Smooth muscle cell (in vitro differentiated cells): Measurements from ENCODE around the gene IFNA14. TPM values are rescaled to one million over a fixed set of nuclear protein-coding genes. Genes with fewer than 3 reads are reported as not detected.

ENCODE experiments used
- DNase-seq: peaks from one replicate; lab custom pipeline; 2025; ENCODE audit not compliant: unreplicated experiment; lab: John Stamatoyannopoulos, UW
- H2AFZ ChIP-seq: fragments of 200-600 bp; sonication (generic); 2 replicates; pipeline ENCODE4 v1.6.0; 2016; ENCODE audit warnings: antibody characterized with exemption, low read depth, mild to moderate bottlenecking
- H3F3A ChIP-seq: fragments of 200-600 bp; sonication (generic); 2 replicates; pipeline ENCODE4 v1.6.0; 2017; ENCODE audit warnings: antibody characterized with exemption, low read depth
- H3K27ac ChIP-seq: fragments of 200-600 bp; sonication (generic); 2 replicates; pipeline ENCODE4 v1.5.1; 2016; ENCODE audit warnings: low read depth, mild to moderate bottlenecking
- H3K27me3 ChIP-seq: fragments of 200-600 bp; sonication (generic); 2 replicates; pipeline ENCODE4 v1.6.1; 2016; ENCODE audit warnings: low read depth, mild to moderate bottlenecking
- H3K36me3 ChIP-seq: fragments of 200-600 bp; sonication (generic); 2 replicates; pipeline ENCODE4 v1.5.1; 2016; ENCODE audit warnings: low read depth
- H3K4me1 ChIP-seq: fragments of 200-600 bp; sonication (generic); 2 replicates; pipeline ENCODE4 v1.5.1; 2016; ENCODE audit warnings: low read depth
- H3K4me2 ChIP-seq: fragments of 200-600 bp; sonication (generic); 2 replicates; pipeline ENCODE4 v1.6.0; 2016; ENCODE audit warnings: mild to moderate bottlenecking
- H3K4me3 ChIP-seq: fragments of 200-600 bp; sonication (generic); 2 replicates; pipeline ENCODE4 v1.5.1; 2016; ENCODE audit warnings: mild to moderate bottlenecking
- H3K79me2 ChIP-seq: fragments of 200-600 bp; sonication (generic); 2 replicates; pipeline ENCODE4 v1.6.0; 2016; ENCODE audit warnings: low read depth, mild to moderate bottlenecking
- H3K9ac ChIP-seq: fragments of 200-600 bp; sonication (generic); 2 replicates; pipeline ENCODE4 v1.6.0; 2016; ENCODE audit warnings: low read depth
- H3K9me3 ChIP-seq: fragments of 200-600 bp; sonication (generic); replicated peaks from 2 replicates; pipeline ENCODE4 v1.5.1; 2016; ENCODE audit warnings: low read depth
- H4K20me1 ChIP-seq: fragments of 200-600 bp; sonication (generic); 2 replicates; pipeline ENCODE4 v1.6.0; 2016; ENCODE audit warnings: low read depth
- WGBS: methylation state at CpG from one replicate; pipeline ENCODE4 v1.1.7; 2016; ENCODE audit warnings: low lambda C conversion rate; 5-methylcytosine and 5-hydroxymethylcytosine counted together
- polyA plus RNA-seq: library from polyadenylated mRNA; unstranded; fragments of >200 nt; fragmentation: Nextera tagmentation; extraction: Ambion mirVana; gene quantifications from 2 replicates; pipeline ENCODE4 v1.2.1, GENCODE V29; 2016
- total RNA-seq: library from RNA; depleted of rRNA; stranded (reverse); fragments of >200 nt; gene quantifications from 2 replicates; pipeline ENCODE4 v1.2.3, GENCODE V29; 2014
- TF ChIP-seq, protein P1 (sequence below): fragments of 200-600 bp; sonication (generic); IDR thresholded peaks from 2 replicates; pipeline ENCODE4 v1.5.1; 2017; ENCODE audit warnings: borderline replicate concordance, mild to moderate bottlenecking, antibody characterized with exemption; ENCODE audit not compliant: insufficient read depth, poor library complexity, severe bottlenecking

The IFNA14 gene
- total and polyA plus RNA-seq, 2 experiments from 2014 or later: not detected

DNA sequence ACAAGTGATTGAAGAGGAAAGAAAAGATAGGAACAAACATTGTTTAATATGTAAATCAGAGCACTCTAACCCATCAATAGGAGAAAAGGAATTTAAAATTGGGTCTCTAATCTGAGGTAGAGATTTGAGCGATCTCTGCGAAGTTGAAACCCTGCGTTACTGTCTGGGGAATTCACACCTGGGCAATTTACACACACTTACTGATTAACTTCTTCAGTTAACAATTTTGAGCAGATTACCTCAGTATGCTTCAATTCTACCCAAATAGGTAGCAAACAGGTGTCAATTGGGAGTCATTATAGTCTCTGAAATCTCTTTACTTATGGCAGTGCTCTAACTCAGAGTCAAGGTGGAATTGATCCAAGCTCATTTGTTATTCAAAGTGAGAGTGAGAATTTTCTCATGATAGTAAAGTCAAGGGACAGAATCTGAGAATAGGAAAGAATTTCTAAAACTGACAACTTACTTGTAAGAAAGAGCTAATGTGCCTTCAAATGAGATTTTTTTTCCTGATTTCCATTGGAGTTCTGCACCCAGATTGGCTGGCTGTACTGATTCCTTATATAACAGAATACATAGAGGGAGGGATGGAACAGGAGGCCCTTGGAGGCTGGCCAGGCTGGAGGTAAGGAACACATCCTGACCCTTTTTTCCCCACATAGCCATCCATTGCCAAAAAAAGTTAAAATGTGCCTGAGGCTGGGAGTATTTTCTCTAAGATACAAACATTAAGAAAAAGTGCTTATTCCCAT is 27.1 kb upstream of the IFNA14 start:
- no peak overlapping the region for H3K9ac ChIP-seq
- no peak for DNase-seq
- H2AFZ ChIP-seq: no peak overlapping the region
- H3K4me2 ChIP-seq: no peak overlapping the region
- no peaks in the 10 kb centered on the region for H3F3A ChIP-seq
- no peaks in the 10 kb centered on the region for H3K4me1 ChIP-seq
- H3K4me3 ChIP-seq: no peak overlapping the region
- TF ChIP-seq, protein P1, sequence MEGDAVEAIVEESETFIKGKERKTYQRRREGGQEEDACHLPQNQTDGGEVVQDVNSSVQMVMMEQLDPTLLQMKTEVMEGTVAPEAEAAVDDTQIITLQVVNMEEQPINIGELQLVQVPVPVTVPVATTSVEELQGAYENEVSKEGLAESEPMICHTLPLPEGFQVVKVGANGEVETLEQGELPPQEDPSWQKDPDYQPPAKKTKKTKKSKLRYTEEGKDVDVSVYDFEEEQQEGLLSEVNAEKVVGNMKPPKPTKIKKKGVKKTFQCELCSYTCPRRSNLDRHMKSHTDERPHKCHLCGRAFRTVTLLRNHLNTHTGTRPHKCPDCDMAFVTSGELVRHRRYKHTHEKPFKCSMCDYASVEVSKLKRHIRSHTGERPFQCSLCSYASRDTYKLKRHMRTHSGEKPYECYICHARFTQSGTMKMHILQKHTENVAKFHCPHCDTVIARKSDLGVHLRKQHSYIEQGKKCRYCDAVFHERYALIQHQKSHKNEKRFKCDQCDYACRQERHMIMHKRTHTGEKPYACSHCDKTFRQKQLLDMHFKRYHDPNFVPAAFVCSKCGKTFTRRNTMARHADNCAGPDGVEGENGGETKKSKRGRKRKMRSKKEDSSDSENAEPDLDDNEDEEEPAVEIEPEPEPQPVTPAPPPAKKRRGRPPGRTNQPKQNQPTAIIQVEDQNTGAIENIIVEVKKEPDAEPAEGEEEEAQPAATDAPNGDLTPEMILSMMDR: no peak
- H3K27ac ChIP-seq: no peak overlapping the region
- no peaks in the 10 kb centered on the region for H3K9me3 ChIP-seq
- WGBS: 25% methylated on average over 3 of the region's 3 CpGs
- H3K36me3 ChIP-seq: no peaks in the 10 kb centered on the region
- H3K79me2 ChIP-seq: no peaks in the 10 kb centered on the region
- H4K20me1 ChIP-seq: no peaks in the 10 kb centered on the region
- H3K27me3 ChIP-seq: peaks cover 69% of the 10 kb centered on the region

DNA sequence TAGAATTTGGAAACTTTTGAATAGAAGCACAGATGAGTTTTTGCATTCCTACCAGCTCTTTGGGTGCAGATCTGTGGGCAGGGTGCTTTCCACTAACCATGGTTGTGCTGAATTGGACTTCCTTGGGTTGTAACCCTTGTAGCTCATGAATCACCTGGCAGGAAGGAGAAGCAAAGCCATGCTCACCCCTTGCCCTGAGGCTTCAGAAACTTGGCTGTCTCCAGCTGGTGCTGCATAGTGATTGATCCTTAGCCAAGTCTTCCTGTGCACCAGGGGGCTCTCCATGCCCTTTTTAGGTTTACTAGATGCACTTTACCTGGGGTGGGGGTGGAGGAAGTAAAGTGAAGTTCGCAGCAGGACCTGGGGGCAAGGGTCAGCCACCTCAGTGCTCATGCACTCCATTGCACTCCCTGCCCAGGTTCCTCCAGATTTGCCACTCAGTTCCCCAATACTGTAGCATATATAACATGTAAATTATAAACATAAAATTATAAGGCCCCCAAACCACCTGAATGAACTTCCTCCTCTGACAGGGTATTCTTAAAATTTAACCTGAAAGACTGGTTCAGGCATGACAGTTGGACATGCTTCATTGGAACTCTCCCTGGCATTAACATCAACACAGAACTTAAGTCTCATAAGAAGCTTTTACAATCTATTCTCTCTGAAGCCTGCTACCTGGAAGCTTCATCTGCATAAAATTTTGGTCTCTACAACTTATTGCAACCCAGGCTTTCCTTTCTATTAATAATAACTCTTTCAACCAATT is 25.8 kb upstream of the IFNA14 start:
- Histone ChIP-seq H3K9ac (no peak overlapping the region), H3K79me2 (no peaks in the 10 kb centered on the region), H3K36me3 (no peaks in the 10 kb centered on the region), H2AFZ (no peak overlapping the region), H3K27ac (no peak overlapping the region), H3K9me3 (no peaks in the 10 kb centered on the region), H3F3A (no peaks in the 10 kb centered on the region), H3K4me2 (no peak overlapping the region), H3K4me1 (no peaks in the 10 kb centered on the region), H3K27me3 (peaks cover 82% of the 10 kb centered on the region), H4K20me1 (no peaks in the 10 kb centered on the region), H3K4me3 (no peak overlapping the region)
- DNase-seq: no peak
- TF ChIP-seq, protein P1: no peak
- WGBS: 43% methylated on average over 1 of the region's 1 CpG

DNA sequence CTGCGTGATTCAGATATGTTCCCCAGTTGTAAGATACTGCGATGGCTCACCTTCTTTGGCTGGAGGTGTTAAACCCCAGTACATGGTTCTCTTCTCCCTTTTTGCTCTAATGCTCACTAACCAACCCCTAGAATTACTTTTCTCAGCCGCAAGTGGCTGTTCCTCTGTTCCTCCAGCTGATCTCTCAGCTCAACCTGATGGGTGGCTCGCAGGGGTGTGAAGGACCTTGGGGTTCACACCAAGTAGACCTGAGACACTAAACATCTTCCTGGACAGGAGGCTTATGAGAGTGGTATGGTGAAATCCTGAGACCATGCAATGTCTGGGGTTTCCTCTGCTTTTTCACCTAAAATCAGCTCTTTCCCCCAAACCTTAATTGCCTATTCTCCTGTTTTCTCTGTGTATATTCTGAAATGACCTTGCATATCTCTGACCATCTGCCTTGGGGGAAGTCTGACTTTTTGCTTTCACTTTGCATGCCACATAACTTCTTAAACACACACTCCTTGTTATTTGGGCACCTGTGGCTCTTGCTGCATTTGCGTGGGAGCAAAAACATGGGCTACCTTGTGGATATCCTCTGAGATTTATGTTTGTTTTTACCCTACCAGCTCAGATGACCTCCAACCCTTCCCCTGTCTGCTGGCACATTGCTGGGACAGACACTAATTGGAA is 15.9 kb upstream of the IFNA14 start:
- H3K4me2 ChIP-seq: no peak overlapping the region
- WGBS: 81% methylated on average over 5 of the region's 5 CpGs
- no peaks in the 10 kb centered on the region for H3K79me2 ChIP-seq
- H4K20me1 ChIP-seq: no peaks in the 10 kb centered on the region
- no peak overlapping the region for H3K4me3 ChIP-seq
- no peak overlapping the region for H2AFZ ChIP-seq
- H3K27ac ChIP-seq: no peak overlapping the region
- DNase-seq: no peak
- TF ChIP-seq, protein P1: no peak
- H3K4me1 ChIP-seq: peaks cover 3% of the 10 kb centered on the region
- H3K27me3 ChIP-seq: peaks cover 34% of the 10 kb centered on the region
- no peaks in the 10 kb centered on the region for H3K9me3 ChIP-seq
- H3K36me3 ChIP-seq: no peaks in the 10 kb centered on the region
- H3F3A ChIP-seq: no peaks in the 10 kb centered on the region
- no peak overlapping the region for H3K9ac ChIP-seq
